Adipocyte (in vitro differentiated cells): ENCODE data around the gene HSPG2.
"Not testable (repeated sequence)": the region's sequence is repeated elsewhere in the genome, so short reads cannot be mapped to it uniquely, and the experiment has no call there.

Source experiments
- DNase-seq: peaks from one replicate; pipeline ENCODE4 v3.0.0-alpha.2; 2015; ENCODE audit warnings: low read depth
- H3K27me3 ChIP-seq: replicated peaks from 2 replicates; pipeline ENCODE4 v1.7.0; 2013; ENCODE audit warnings: mild to moderate bottlenecking, low read length, moderate library complexity; ENCODE audit not compliant: control insufficient read depth, insufficient read depth
- H3K36me3 ChIP-seq: 2 replicates; pipeline ENCODE4 v1.7.0; 2013; ENCODE audit warnings: low read length, mild to moderate bottlenecking, moderate library complexity; ENCODE audit not compliant: control insufficient read depth, insufficient read depth, severe bottlenecking
- H3K4me1 ChIP-seq: 2 replicates; pipeline ENCODE4 v1.7.0; 2013; ENCODE audit warnings: mild to moderate bottlenecking, low read length, moderate library complexity; ENCODE audit not compliant: control insufficient read depth, insufficient read depth
- H3K4me3 ChIP-seq: 2 replicates; pipeline ENCODE4 v1.7.0; 2013; ENCODE audit warnings: mild to moderate bottlenecking, low read length, moderate library complexity
- H3K9ac ChIP-seq: 2 replicates; pipeline ENCODE4 v1.7.0; 2013; ENCODE audit warnings: mild to moderate bottlenecking, low read length, moderate library complexity
- H3K9me3 ChIP-seq: 2 replicates; pipeline ENCODE4 v1.7.0; 2013; ENCODE audit warnings: mild to moderate bottlenecking, low read length, moderate library complexity; ENCODE audit not compliant: control insufficient read depth

Gene HSPG2

DNA sequence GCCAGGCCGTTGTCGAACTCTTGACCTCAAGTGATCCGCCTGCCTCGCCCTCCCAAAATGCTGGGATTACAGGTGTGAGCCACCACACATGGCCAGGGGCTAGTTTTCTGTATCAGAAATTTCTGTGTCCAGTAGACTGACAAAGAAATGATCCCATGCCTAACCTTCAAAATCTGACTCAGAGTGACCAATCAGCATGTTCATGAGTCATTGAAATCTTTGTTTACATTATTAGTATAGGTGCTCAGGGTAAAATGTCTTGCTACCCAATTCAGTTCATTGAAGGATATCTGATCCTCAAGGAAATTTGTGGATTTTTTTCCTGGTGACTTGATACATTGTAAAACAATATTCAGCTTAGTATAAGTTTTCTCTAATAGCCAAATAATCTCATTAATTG, 136.0 kb downstream of the HSPG2 start:
- H3K9me3 ChIP-seq = no peaks in the 10 kb centered on the region
- H3K9ac ChIP-seq = no peak overlapping the region
- H3K4me3 ChIP-seq = no peak overlapping the region
- H3K36me3 ChIP-seq = no peaks in the 10 kb centered on the region
- DNase-seq = no peak
- H3K4me1 ChIP-seq = no peaks in the 10 kb centered on the region
- no peaks in the 10 kb centered on the region for H3K27me3 ChIP-seq

GRCh38 chr1:21799730-21800129, 137.4 kb downstream of the HSPG2 start:
- Histone ChIP-seq H3K36me3 (no peaks in the 10 kb centered on the region), H3K9me3 (peaks cover 5% of the 10 kb centered on the region), H3K9ac (no peak overlapping the region), H3K4me1 (no peaks in the 10 kb centered on the region), H3K27me3 (no peaks in the 10 kb centered on the region), H3K4me3 (no peak overlapping the region)
- no peak for DNase-seq

- H3K27me3 ChIP-seq = no peaks in the 10 kb centered on the region
- no peak for DNase-seq
- H3K36me3 ChIP-seq = no peaks in the 10 kb centered on the region
- peaks cover 5% of the 10 kb centered on the region for H3K9me3 ChIP-seq
- no peak overlapping the region for H3K4me3 ChIP-seq
- no peaks in the 10 kb centered on the region for H3K4me1 ChIP-seq
- H3K9ac ChIP-seq = no peak overlapping the region
Observed at GRCh38 chr1:21795075-21795474, 142.0 kb downstream of the HSPG2 start.

GRCh38 chr1:21794656-21795055, 142.5 kb downstream of the HSPG2 start:
- Histone ChIP-seq H3K36me3 (no peaks in the 10 kb centered on the region), H3K9me3 (peaks cover 5% of the 10 kb centered on the region), H3K9ac (no peak overlapping the region), H3K27me3 (no peaks in the 10 kb centered on the region), H3K4me3 (no peak overlapping the region), H3K4me1 (no peaks in the 10 kb centered on the region)
- no peak for DNase-seq

DNA sequence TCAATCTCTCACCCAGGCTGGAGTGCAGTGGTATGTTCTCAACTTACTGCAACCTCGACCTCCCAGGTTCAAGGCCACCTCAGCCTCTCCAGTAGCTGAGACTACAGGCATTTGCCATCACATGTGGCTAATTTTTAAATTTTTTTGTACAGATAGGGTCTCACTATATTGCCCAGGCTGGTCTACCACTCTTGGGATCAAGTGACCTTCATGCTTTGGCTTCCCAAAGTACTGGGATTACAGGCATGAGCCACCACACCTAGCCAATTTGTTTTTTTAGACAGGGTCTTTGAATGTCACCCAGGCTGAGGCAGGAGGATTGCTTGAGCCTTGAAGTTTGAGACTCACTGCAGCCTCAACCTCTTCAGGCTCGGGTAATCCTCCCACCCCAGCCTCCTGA, 144.0 kb downstream of the HSPG2 start:
- H3K9me3 ChIP-seq = peaks cover 5% of the 10 kb centered on the region
- H3K27me3 ChIP-seq = no peaks in the 10 kb centered on the region
- H3K4me3 ChIP-seq = no peak overlapping the region
- H3K4me1 ChIP-seq = no peaks in the 10 kb centered on the region
- no peak for DNase-seq
- H3K9ac ChIP-seq = no peak overlapping the region
- no peaks in the 10 kb centered on the region for H3K36me3 ChIP-seq

DNA sequence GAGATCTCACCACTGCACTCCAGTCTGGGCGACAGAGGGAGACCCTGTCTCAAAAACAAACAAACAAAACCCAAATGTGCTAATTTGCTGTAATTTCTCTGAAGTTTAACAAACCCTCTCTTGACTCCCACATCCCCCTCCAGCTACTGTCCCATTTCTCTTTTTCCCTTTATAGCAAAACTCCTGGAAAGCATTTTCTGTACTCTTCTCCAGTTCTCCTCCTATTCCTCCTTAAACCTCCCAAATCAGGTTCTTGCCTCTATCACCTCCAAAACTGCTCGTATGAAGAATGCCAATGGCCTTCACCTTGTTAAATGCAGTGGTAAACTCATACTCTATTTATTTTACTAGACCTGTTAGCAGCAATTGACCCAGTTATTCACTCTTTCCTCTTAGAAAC, 150.5 kb downstream of the HSPG2 start:
- no peaks in the 10 kb centered on the region for H3K36me3 ChIP-seq
- no peaks in the 10 kb centered on the region for H3K9me3 ChIP-seq
- no peak overlapping the region for H3K9ac ChIP-seq
- H3K27me3 ChIP-seq = no peaks in the 10 kb centered on the region
- H3K4me1 ChIP-seq = no peaks in the 10 kb centered on the region
- H3K4me3 ChIP-seq = no peak overlapping the region
- no peak for DNase-seq

GRCh38 chr1:21785764-21786163, 151.3 kb downstream of the HSPG2 start:
- DNase-seq, H3K27me3 ChIP-seq, H3K36me3 ChIP-seq, H3K9me3 ChIP-seq, H3K4me1 ChIP-seq, H3K4me3 ChIP-seq, H3K9ac ChIP-seq: not testable (repeated sequence)

- H3K4me3 ChIP-seq = peak overlapping the region; percentile 97
- peaks cover 6% of the 10 kb centered on the region for H3K4me1 ChIP-seq
- H3K9ac ChIP-seq = peak overlapping the region; percentile 99
- H3K36me3 ChIP-seq = no peaks in the 10 kb centered on the region
- peak; percentile 65 for DNase-seq
- H3K27me3 ChIP-seq = no peaks in the 10 kb centered on the region
- no peaks in the 10 kb centered on the region for H3K9me3 ChIP-seq
Observed at GRCh38 chr1:21783679-21784603, 153.2 kb downstream of the HSPG2 start.

DNA sequence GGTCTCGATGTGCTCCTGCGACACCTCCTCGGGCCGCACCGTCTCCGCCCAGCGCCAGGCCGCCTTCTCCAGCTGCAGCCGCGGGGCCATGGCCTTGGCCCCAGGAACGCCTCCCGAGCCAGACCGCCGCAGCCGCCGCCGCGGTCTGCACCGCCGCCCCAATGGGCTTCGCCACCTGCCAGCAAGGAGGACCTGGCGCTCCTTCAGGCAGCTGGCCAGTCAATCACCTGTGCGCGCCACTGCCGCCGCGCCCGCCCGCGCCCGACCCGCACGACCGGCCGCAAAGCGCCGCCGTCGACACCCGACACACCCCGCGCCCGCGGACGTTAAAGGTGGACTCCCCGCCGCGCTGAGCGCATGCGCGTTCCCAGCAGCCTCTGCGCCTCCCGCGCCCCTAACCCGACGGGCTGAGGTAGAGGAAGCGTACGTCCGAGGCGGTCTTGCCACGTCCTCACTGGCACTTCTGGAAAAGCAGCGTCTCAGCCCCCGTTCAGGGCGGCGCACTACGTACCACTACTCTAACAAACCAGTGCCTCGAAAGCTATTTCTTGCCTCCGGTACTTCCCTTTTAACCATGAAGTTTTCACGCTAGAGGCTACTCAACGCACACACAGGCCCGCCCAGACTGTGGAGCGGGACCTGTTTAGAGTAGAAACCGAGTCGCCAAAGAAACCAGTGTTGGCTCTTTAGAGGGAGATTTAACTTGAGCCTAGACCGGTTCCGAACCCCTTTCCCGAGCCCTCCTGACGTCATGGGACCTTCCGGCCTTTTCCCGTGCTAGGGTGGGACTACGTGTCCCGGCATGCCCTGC, 154.0 kb downstream of the HSPG2 start, which contains the start of gene USP48:
Gene USP48 (minus strand): TSS at position 282 of the 811 bp plus-strand sequence. CDS start 192 bp downstream, at position 90.
- Histone ChIP-seq H3K4me1 (peaks cover 6% of the 10 kb centered on the region), H3K27me3 (no peaks in the 10 kb centered on the region), H3K9ac (peak within 1 kb of the TSS; percentile 99), H3K9me3 (no peaks in the 10 kb centered on the region), H3K36me3 (no peaks in the 10 kb centered on the region), H3K4me3 (peak within 1 kb of the TSS; percentile 97)
- DNase-seq = peak; percentile 98

DNA sequence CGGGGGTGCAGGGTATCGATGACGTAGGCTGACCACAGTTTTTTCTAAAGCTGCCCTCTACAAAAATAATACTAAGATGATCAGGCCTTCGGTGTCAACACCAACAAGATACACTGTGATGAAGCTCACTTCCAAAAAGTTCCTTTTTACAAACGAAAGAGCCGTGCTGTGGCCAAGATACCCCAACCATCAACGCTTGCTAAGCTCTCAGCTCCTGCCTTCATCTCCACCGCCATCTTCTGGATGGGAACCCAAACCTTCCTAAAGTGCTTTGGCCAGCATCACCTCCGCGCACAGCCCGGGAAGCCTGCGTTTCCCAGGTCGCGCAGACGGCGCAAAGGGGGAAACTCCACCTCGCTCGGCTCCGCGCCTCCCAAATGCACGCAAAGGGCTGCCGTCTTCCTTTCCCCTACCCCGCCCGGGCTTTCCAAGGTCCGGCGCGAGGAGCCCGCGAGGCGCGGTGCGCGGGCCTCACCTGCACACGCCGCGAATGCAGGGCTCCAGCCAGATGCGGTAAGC, 154.7 kb downstream of the HSPG2 start:
- Histone ChIP-seq H3K36me3 (no peaks in the 10 kb centered on the region), H3K4me1 (peaks cover 6% of the 10 kb centered on the region), H3K4me3 (peak overlapping the region; percentile 97), H3K27me3 (no peaks in the 10 kb centered on the region), H3K9me3 (no peaks in the 10 kb centered on the region), H3K9ac (peak overlapping the region; percentile 99)
- peak; percentile 76 for DNase-seq

DNA sequence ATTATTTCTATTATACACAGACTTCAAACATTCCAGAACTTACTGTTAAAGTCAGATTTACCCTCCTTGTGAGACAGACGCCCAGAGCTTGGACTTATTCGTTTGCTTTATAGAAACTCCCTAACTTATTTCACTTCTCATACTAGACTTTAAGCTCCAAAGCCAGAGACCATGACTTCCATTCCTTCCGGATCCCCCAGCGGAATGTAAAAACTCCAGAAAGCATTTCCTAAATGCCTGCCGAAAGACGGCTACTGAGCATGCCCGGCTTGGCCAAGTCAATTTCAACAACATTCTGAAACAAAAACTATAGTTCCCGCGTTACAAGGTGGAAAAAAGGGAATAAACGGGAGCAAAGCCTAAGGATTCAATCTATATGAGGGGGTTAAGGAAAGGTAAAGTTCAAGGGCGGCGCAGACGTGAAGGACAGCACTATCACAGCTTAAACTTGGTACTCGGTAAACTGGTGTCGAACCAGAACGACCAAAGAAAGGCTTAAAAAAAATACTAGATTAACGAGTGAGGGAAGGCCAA, 155.2 kb downstream of the HSPG2 start:
- DNase-seq = peak; percentile 76
- H3K9ac ChIP-seq = peak overlapping the region; percentile 99
- no peaks in the 10 kb centered on the region for H3K36me3 ChIP-seq
- H3K27me3 ChIP-seq = no peaks in the 10 kb centered on the region
- no peaks in the 10 kb centered on the region for H3K9me3 ChIP-seq
- peak overlapping the region; percentile 97 for H3K4me3 ChIP-seq
- H3K4me1 ChIP-seq = peaks cover 6% of the 10 kb centered on the region
